ENCODE results near the gene SDCCAG8. TPM values are rescaled to one million over a fixed set of nuclear protein-coding genes. Genes with fewer than 3 reads are reported as not detected.

SDCCAG8 gene
- polyA plus RNA-seq, 2 of the 4 experiments (the other 2 are of a cell fraction) = 48.8 to 64.8 TPM

GRCh38 chr1:243435836-243436235 lies 180.0 kb downstream of the SDCCAG8 start:
- CTCF ChIA-PET = interaction anchor here (0.7 kb wide), 1 partner anchor 21 kb away, joined by 4 read pairs; no protein-coding TSS in a partner anchor
- H3K4me2 ChIP-seq = no peak overlapping the region
- FAIRE-seq (no peak), DNase-seq (ENCODE audit: low read depth in 1 of 2, low spot score in 1 of 2) (no peak), ATAC-seq (0 out of 6 replicates have a peak, but pooled peaks of 1 of the 2 experiments have one; percentile 33)
- no peak overlapping the region for H3K4me3 ChIP-seq
- H3K9me3 ChIP-seq = no peaks in the 10 kb centered on the region
- no peaks in the 10 kb centered on the region; the same call in 2 of the 3 replicates for H3K4me1 ChIP-seq
- 68% methylated on average over 3 of the region's 3 CpGs for WGBS (ENCODE audit: missing lambda C conversion rate)
- H3K27ac ChIP-seq = no peak overlapping the region
- no peak for TF ChIP-seq ESRRA (IDR thresholded peaks at IDR 0.05; ENCODE audit: borderline replicate concordance, low read length)
- no peak for TF ChIP-seq JUN (IDR thresholded peaks at IDR 0.05)
- TF ChIP-seq MYC (IDR thresholded peaks at IDR 0.05; ENCODE audit: borderline replicate concordance, low read length) = no peak
- TF ChIP-seq RARB (CRISPR knock-in tag; IDR thresholded peaks at IDR 0.05) = no peak
- TF ChIP-seq HOXB5 (CRISPR knock-in tag; IDR thresholded peaks at IDR 0.05) = no peak
- no peak for TF ChIP-seq RAD21 (conservative IDR thresholded peaks at IDR 0.05 in 1 of 2, IDR thresholded peaks at IDR 0.05 in 1 of 2)
- TF ChIP-seq HOXB13 (CRISPR knock-in tag; IDR thresholded peaks at IDR 0.05; ENCODE audit: low read depth) = no peak
- no peak for TF ChIP-seq HMGXB4 (CRISPR knock-in tag; IDR thresholded peaks at IDR 0.05; ENCODE audit: borderline replicate concordance)
- TF ChIP-seq HDAC2 (IDR thresholded peaks at IDR 0.05) = no peak
- TF ChIP-seq EHMT2 (IDR thresholded peaks at IDR 0.05; ENCODE audit: low read depth) = no peak
- no peak for TF ChIP-seq HEYL (CRISPR knock-in tag; IDR thresholded peaks at IDR 0.05)
- TF ChIP-seq POLR2A (IDR thresholded peaks at IDR 0.05; ENCODE audit: low read length) = no peak
- no peak for TF ChIP-seq PHF8 (IDR thresholded peaks at IDR 0.05; ENCODE audit: borderline replicate concordance, low read depth)
- TF ChIP-seq HES2 (IDR thresholded peaks at IDR 0.05) = no peak
- POLR2A ChIA-PET = interaction anchor here (0.6 kb wide), 1 partner anchor 60 kb away, joined by 3 read pairs; no protein-coding TSS in a partner anchor

GRCh38 chr1:243438146-243438545 lies 182.3 kb downstream of the SDCCAG8 start:
- ATAC-seq (no peak), FAIRE-seq (no peak), DNase-seq (ENCODE audit: low read depth in 1 of 2, low spot score in 1 of 2) (no peak)
- H3K4me3 ChIP-seq = no peak overlapping the region
- 94% methylated on average over 3 of the region's 3 CpGs for WGBS (ENCODE audit: missing lambda C conversion rate)
- no peak for TF ChIP-seq EHMT2 (IDR thresholded peaks at IDR 0.05; ENCODE audit: low read depth)
- TF ChIP-seq FOSL2 (IDR thresholded peaks at IDR 0.05) = no peak
- no peak for TF ChIP-seq FOSL2 (CRISPR knock-in tag; IDR thresholded peaks at IDR 0.05)
- no peak for TF ChIP-seq HOXA7 (CRISPR knock-in tag; IDR thresholded peaks at IDR 0.05)
- TF ChIP-seq ATOH8 (CRISPR knock-in tag; IDR thresholded peaks at IDR 0.05; ENCODE audit: low read depth) = no peak
- no peak for TF ChIP-seq JUNB (IDR thresholded peaks at IDR 0.05)
- TF ChIP-seq HDAC2 (IDR thresholded peaks at IDR 0.05) = no peak
- TF ChIP-seq GATA3 (IDR thresholded peaks at IDR 0.05; ENCODE audit: borderline replicate concordance) = no peak
- no peak for TF ChIP-seq TFCP2L1 (CRISPR knock-in tag; IDR thresholded peaks at IDR 0.05)
- TF ChIP-seq SMC3 (IDR thresholded peaks at IDR 0.05) = no peak
- TF ChIP-seq CHD4 (IDR thresholded peaks at IDR 0.05; ENCODE audit: borderline replicate concordance) = no peak
- POLR2A ChIA-PET = no interaction called here
- no peaks in the 10 kb centered on the region; the same call in 2 of the 3 replicates for H3K4me1 ChIP-seq
- CTCF ChIA-PET = interaction anchor here (0.9 kb wide), 1 partner anchor 8 kb away, joined by 3 read pairs; no protein-coding TSS in a partner anchor
- H3K9me3 ChIP-seq = no peaks in the 10 kb centered on the region
- H3K4me2 ChIP-seq = no peak overlapping the region
- no peak overlapping the region for H3K27ac ChIP-seq

- no peak for ATAC-seq
- WGBS (ENCODE audit: missing lambda C conversion rate) = 80% methylated on average over 2 of the region's 2 CpGs
- no peak for DNase-seq (ENCODE audit: low read depth in 1 of 2, low spot score in 1 of 2)
- TF ChIP-seq ZC3H11A (IDR thresholded peaks at IDR 0.05) = no peak
- TF ChIP-seq HOXB13 (CRISPR knock-in tag; IDR thresholded peaks at IDR 0.05; ENCODE audit: low read depth) = no peak
- no peak for TF ChIP-seq JUN (IDR thresholded peaks at IDR 0.05)
- no peak for TF ChIP-seq E2F6 (IDR thresholded peaks at IDR 0.05; ENCODE audit: borderline replicate concordance, low read depth)
- no peak for TF ChIP-seq RAD21 (conservative IDR thresholded peaks at IDR 0.05 in 1 of 2, IDR thresholded peaks at IDR 0.05 in 1 of 2)
- no peak for TF ChIP-seq NPAS2 (CRISPR knock-in tag; IDR thresholded peaks at IDR 0.05; ENCODE audit: borderline replicate concordance)
- no peak for TF ChIP-seq MAX (IDR thresholded peaks at IDR 0.05)
- Histone ChIP-seq H3K4me3 (no peak overlapping the region), H3K4me1 (no peaks in the 10 kb centered on the region; the same call in 2 of the 3 replicates), H3K4me2 (no peak overlapping the region), H3K27ac (no peak overlapping the region), H3K9me3 (no peaks in the 10 kb centered on the region)
- FAIRE-seq = no peak
- ChIA-PET POLR2A (no interaction called here), CTCF (no interaction called here)
These were observed 183.0 kb downstream of the SDCCAG8 start for GRCh38 chr1:243438815-243439214.

Measured in A549 (cell line).